Hypothalamus (tissue), 51 donors: ENCODE measurements around the gene MCUR1.
"Not testable (repeated sequence)": the region's sequence is repeated elsewhere in the genome, so short reads cannot be mapped to it uniquely, and the experiment has no call there.

Experiments
- DNase-seq, 51 donors: peaks; one replicate each; lab custom pipeline; 2025; lab: John Stamatoyannopoulos, UW

The MCUR1 gene

GRCh38 chr6:13780162-13780561 lies 34.2 kb downstream of the MCUR1 start:
- not testable (repeated sequence) for DNase-seq

GRCh38 chr6:13778028-13778427 lies 36.3 kb downstream of the MCUR1 start:
- no peak for DNase-seq

- no peak for DNase-seq
Observed at GRCh38 chr6:13776602-13777001, 37.8 kb downstream of the MCUR1 start.

- DNase-seq, result not testable (repeated sequence)
Observed at GRCh38 chr6:13775466-13775865, 38.9 kb downstream of the MCUR1 start.

- DNase-seq, result not testable (repeated sequence)
Observed at GRCh38 chr6:13772358-13773030, 41.9 kb downstream of the MCUR1 start.

- DNase-seq, result no peak
Observed at GRCh38 chr6:13769655-13770053, 44.7 kb downstream of the MCUR1 start.

- no peak for DNase-seq
Observed at GRCh38 chr6:13769034-13769654, 45.2 kb downstream of the MCUR1 start.

GRCh38 chr6:13767121-13767808 lies 47.1 kb downstream of the MCUR1 start:
- DNase-seq, result peak in 23 of 51 donors; percentile 1 to 57 (median 10)

GRCh38 chr6:13766201-13766634 lies 48.1 kb downstream of the MCUR1 start:
- DNase-seq, result no peak

- no peak for DNase-seq
Observed at GRCh38 chr6:13765570-13765969, 48.8 kb downstream of the MCUR1 start.

GRCh38 chr6:13764996-13765395 lies 49.4 kb downstream of the MCUR1 start:
- DNase-seq, result no peak

- DNase-seq, result no peak
Observed at GRCh38 chr6:13763740-13764381, 50.5 kb downstream of the MCUR1 start.

GRCh38 chr6:13762611-13763441 lies 51.5 kb downstream of the MCUR1 start:
- DNase-seq, result peak in 26 of 51 donors; percentile 2 to 68 (median 18)

GRCh38 chr6:13761361-13762036 lies 52.9 kb downstream of the MCUR1 start:
- no peak for DNase-seq

- DNase-seq, result no peak
Observed at GRCh38 chr6:13760307-13761304, 53.8 kb downstream of the MCUR1 start.

GRCh38 chr6:13759025-13759424 lies 55.3 kb downstream of the MCUR1 start:
- no peak for DNase-seq

- no peak for DNase-seq
Observed at GRCh38 chr6:13754644-13755043, 59.7 kb downstream of the MCUR1 start.

GRCh38 chr6:13743736-13744127 lies 70.6 kb downstream of the MCUR1 start:
- DNase-seq, result no peak
